GM23338 (cell line): ENCODE results near the gene RNASE2. TPM values are rescaled to one million over a fixed set of nuclear protein-coding genes. Genes with fewer than 3 reads are reported as not detected.

Experiments used
- ATAC-seq: fragments of 200-7000 bp; cut with Tn5 transposase; 3 replicates; pipeline ENCODE4 v1.9.1; 2020
- DNase-seq: peaks from one replicate; pipeline ENCODE4 v3.0.0-alpha.2; 2015; ENCODE audit warnings: low spot score
- H2AFZ ChIP-seq: fragments of 200-600 bp; sonication (generic); 2 replicates; pipeline ENCODE4 v1.8.0; 2016; ENCODE audit warnings: antibody characterized with exemption, mild to moderate bottlenecking, moderate library complexity
- H3F3A ChIP-seq: fragments of 200-600 bp; sonication (generic); replicated peaks from 2 replicates; pipeline ENCODE4 v1.8.0; 2017; ENCODE audit warnings: antibody characterized with exemption, mixed run types, low read depth
- H3K27ac ChIP-seq: fragments of 200-600 bp; sonication (generic); 2 replicates; pipeline ENCODE4 v1.6.1; 2016; ENCODE audit warnings: low read depth
- H3K27me3 ChIP-seq: fragments of 200-600 bp; sonication (generic); 2 replicates; pipeline ENCODE4 v1.8.0; 2016; ENCODE audit warnings: mild to moderate bottlenecking, mixed run types, moderate library complexity; ENCODE audit not compliant: insufficient read depth
- H3K36me3 ChIP-seq: fragments of 200-600 bp; sonication (generic); 2 replicates; pipeline ENCODE4 v1.8.0; 2016; ENCODE audit warnings: mild to moderate bottlenecking; ENCODE audit not compliant: insufficient read depth
- H3K4me1 ChIP-seq: fragments of 200-600 bp; sonication (generic); 2 replicates; pipeline ENCODE4 v1.8.0; 2016; ENCODE audit warnings: mild to moderate bottlenecking, moderate library complexity; ENCODE audit not compliant: insufficient read depth
- H3K4me2 ChIP-seq: fragments of 200-600 bp; sonication (generic); 2 replicates; pipeline ENCODE4 v1.7.1; 2017; ENCODE audit warnings: mixed run types
- H3K4me3 ChIP-seq: fragments of 200-600 bp; sonication (generic); 2 replicates; pipeline ENCODE4 v1.6.1; 2016; ENCODE audit warnings: mixed run types
- H3K79me2 ChIP-seq: fragments of 200-600 bp; sonication (generic); replicated peaks from 2 replicates; pipeline ENCODE4 v1.8.0; 2017; ENCODE audit warnings: mild to moderate bottlenecking; ENCODE audit not compliant: insufficient read depth
- H3K9me2 ChIP-seq: fragments of 200-600 bp; sonication (generic); 2 replicates; pipeline ENCODE4 v1.8.0; 2017; ENCODE audit not compliant: insufficient read depth
- H4K20me1 ChIP-seq: fragments of 200-600 bp; sonication (generic); replicated peaks from 2 replicates; pipeline ENCODE4 v1.8.0; 2017; ENCODE audit warnings: mild to moderate bottlenecking; ENCODE audit not compliant: insufficient read depth
- H3K27ac Mint-ChIP-seq: 2 replicates; pipeline ENCODE4 v1.8.0; 2020; ENCODE audit warnings: inconsistent platforms, mild to moderate bottlenecking, moderate library complexity, mixed read lengths
- H3K27me3 Mint-ChIP-seq: 3 replicates; pipeline ENCODE4 v1.8.0; 2022; ENCODE audit warnings: low read depth, mild to moderate bottlenecking, moderate library complexity, mixed read lengths, inconsistent platforms; ENCODE audit not compliant: insufficient read depth, poor library complexity
- H3K36me3 Mint-ChIP-seq: 3 replicates; pipeline ENCODE4 v1.8.0; 2021; ENCODE audit warnings: low read depth, mild to moderate bottlenecking, inconsistent platforms, moderate library complexity, mixed read lengths
- H3K4me1 Mint-ChIP-seq: 3 replicates; pipeline ENCODE4 v1.8.0; 2020; ENCODE audit warnings: mild to moderate bottlenecking, inconsistent platforms, mixed read lengths
- H3K4me3 Mint-ChIP-seq: 3 replicates; pipeline ENCODE4 v1.8.0; 2021; ENCODE audit warnings: moderate library complexity, mild to moderate bottlenecking, inconsistent platforms, mixed read lengths
- H3K9me3 Mint-ChIP-seq: 3 replicates; pipeline ENCODE4 v1.8.0; 2020; ENCODE audit warnings: moderate library complexity, mild to moderate bottlenecking, inconsistent platforms, mixed read lengths
- ETS1 ChIP-seq: IDR thresholded peaks from 2 replicates; pipeline ENCODE4 v1.6.1; 2016; ENCODE audit warnings: antibody characterized with exemption
- EZH2 ChIP-seq: fragments of 200-600 bp; sonication (generic); IDR thresholded peaks from one replicate; pipeline ENCODE4 v1.8.0; 2017; ENCODE audit warnings: antibody characterized with exemption, mild to moderate bottlenecking, low read depth; ENCODE audit not compliant: unreplicated experiment
- EZH2phosphoT487 ChIP-seq: fragments of 200-600 bp; sonication (generic); IDR thresholded peaks from one replicate; pipeline ENCODE4 v1.8.1; 2018; ENCODE audit warnings: antibody characterized with exemption; ENCODE audit not compliant: unreplicated experiment
- JUNB ChIP-seq: IDR thresholded peaks from one replicate; pipeline ENCODE4 v1.6.1; 2016; ENCODE audit warnings: antibody characterized with exemption; ENCODE audit not compliant: unreplicated experiment
- NANOG ChIP-seq: IDR thresholded peaks from 2 replicates; pipeline ENCODE4 v1.6.1; 2016; ENCODE audit warnings: antibody characterized with exemption, borderline replicate concordance
- POLR2AphosphoS5 ChIP-seq: IDR thresholded peaks from 2 replicates; pipeline ENCODE4 v1.6.1; 2016; ENCODE audit warnings: antibody characterized with exemption, low read depth
- REST ChIP-seq: IDR thresholded peaks from one replicate; pipeline ENCODE4 v1.6.1; 2018; ENCODE audit warnings: antibody characterized with exemption; ENCODE audit not compliant: unreplicated experiment
- ZNF462 ChIP-seq: fragments of 250-450 bp; sonication (Bioruptor Pico); IDR thresholded peaks from 2 replicates; pipeline ENCODE4 v1.5.0; 2020; ENCODE audit warnings: mild to moderate bottlenecking, moderate library complexity
- polyA plus RNA-seq: library from polyadenylated mRNA; unstranded; fragments of >200 nt; fragmentation: Nextera tagmentation; extraction: Ambion mirVana; gene quantifications from 2 replicates; pipeline ENCODE4 v1.2.1, GENCODE V29; 2016
- total RNA-seq: library from RNA; depleted of rRNA; stranded (reverse); fragments of >200 nt; shearing (Covaris generic); gene quantifications from 2 replicates; pipeline ENCODE4 v1.2.3, GENCODE V29; 2014

The RNASE2 gene
- total and polyA plus RNA-seq, 2 experiments from 2014 or later, result not detected

- H3K4me1 Mint-ChIP-seq, result peaks cover 12% of the 10 kb centered on the region
- peak overlapping the region; percentile 79 for H3K4me3 Mint-ChIP-seq
- ATAC-seq (no peak), DNase-seq (no peak)
- H3K9me3 Mint-ChIP-seq, result no peaks in the 10 kb centered on the region; the same call in 2 of the 3 replicates
- Histone ChIP-seq H3F3A (peaks cover 6% of the 10 kb centered on the region), H3K4me3 (peak overlapping the region; percentile 55), H3K79me2 (peaks cover 27% of the 10 kb centered on the region), H3K27me3 (no peaks in the 10 kb centered on the region), H3K36me3 (peaks cover 24% of the 10 kb centered on the region), H3K9me2 (peaks cover 17% of the 10 kb centered on the region; the same call in 1 of the 2 replicates), H4K20me1 (peaks cover 12% of the 10 kb centered on the region; the same call in 1 of the 2 replicates), H2AFZ (no peak overlapping the region), H3K27ac (peak overlapping the region; percentile 94), H3K4me1 (peaks cover 13% of the 10 kb centered on the region), H3K4me2 (peak overlapping the region; percentile 91)
- peak overlapping the region; percentile 81; the same call in 1 of the 2 replicates for H3K27ac Mint-ChIP-seq
- no peak for TF ChIP-seq REST
- no peak for TF ChIP-seq NANOG
- TF ChIP-seq ETS1, result no peak
- TF ChIP-seq POLR2AphosphoS5, result peak; percentile 18; the same call in 1 of the 2 replicates
- TF ChIP-seq EZH2phosphoT487, result no peak
- no peak for TF ChIP-seq ZNF462 (CRISPR knock-in tag)
- no peak for TF ChIP-seq EZH2
- no peak for TF ChIP-seq JUNB
- H3K27me3 Mint-ChIP-seq, result no peaks in the 10 kb centered on the region
- H3K36me3 Mint-ChIP-seq, result peaks cover 32% of the 10 kb centered on the region
Observed at GRCh38 chr14:20989471-20989786, 34.1 kb downstream of the RNASE2 start.
